Esophagus squamous epithelium (tissue), 5 donors: ENCODE results near the gene S100A14. TPM values are rescaled to one million over a fixed set of nuclear protein-coding genes. Genes with fewer than 3 reads are reported as not detected.

ENCODE experiments used
- DNase-seq: peaks from one replicate; lab custom pipeline; 2025; lab: John Stamatoyannopoulos, UW
- H3K27ac ChIP-seq, 4 donors: fragments of 200-600 bp; sonication (generic); one replicate each; pipeline ENCODE4 v1.5.1; 2016 to 2019; ENCODE audit warnings: mild to moderate bottlenecking in 1 of 4
- H3K27me3 ChIP-seq, 4 donors: fragments of 200-600 bp; sonication (generic); 1 replicate in 3 of 4; 2 replicates in 1 of 4; pipeline versions ENCODE4 v1.5.1 to v1.6.0; 2017 to 2021; ENCODE audit warnings: antibody characterized with exemption in 1 of 4
- H3K36me3 ChIP-seq, 3 donors: fragments of 200-600 bp; sonication (generic); one replicate each; pipeline ENCODE4 v1.5.1; 2016 to 2019
- H3K4me1 ChIP-seq, 3 donors: fragments of 200-600 bp; sonication (generic); one replicate each; pipeline ENCODE4 v1.5.1; 2017 to 2019
- H3K4me3 ChIP-seq, 4 donors: fragments of 200-600 bp; sonication (generic); 1 replicate in 3 of 4; 2 replicates in 1 of 4; pipeline ENCODE4 v1.5.1; 2016 to 2019; ENCODE audit warnings: mild to moderate bottlenecking in 2 of 4, moderate library complexity in 1 of 4
- H3K9me3 ChIP-seq, 3 donors: fragments of 200-600 bp; sonication (generic); one replicate each; pipeline ENCODE4 v1.5.1; 2016 to 2019
- CTCF ChIP-seq, 6 experiments: fragments of 450-650 bp in 4 of 6; fragments of 200-600 bp in 2 of 6; sonication (generic) in 2 of 6; IDR thresholded peaks; one replicate each; pipeline ENCODE4 v1.5.1; 2016 to 2019; ENCODE audit warnings: antibody characterized with exemption in 6 of 6, mild to moderate bottlenecking in 4 of 6, moderate library complexity in 4 of 6
- POLR2A ChIP-seq, 4 donors: fragments of 450-650 bp; IDR thresholded peaks; one replicate each; pipeline ENCODE4 v1.6.1; 2017; ENCODE audit warnings: antibody characterized with exemption in 4 of 4, mild to moderate bottlenecking in 4 of 4, moderate library complexity in 3 of 4
- WGBS, 2 donors: methylation state at CpG; one replicate each; pipeline ENCODE4 v1.1.5; 2018; 5-methylcytosine and 5-hydroxymethylcytosine counted together
- intact Hi-C: fragments of 100-400 bp; cut with DNase I; formaldehyde crosslinking; loops from one replicate; pipeline ENCODE4 v1.15.0; 2022
- total RNA-seq, 4 donors: library from RNA; depleted of rRNA; stranded (reverse); fragments of >200 nt; gene quantifications; one replicate each; pipeline ENCODE4 v1.1.0, GENCODE V29; 2016
- donor health status: DM: yes; HTN: yes; CAD: no.

The S100A14 gene
- 1,000 to 10,000 TPM; 1,580 to 2,481 (median 2,030) TPM for total RNA-seq

- Histone ChIP-seq H3K9me3 (no peaks in the 10 kb centered on the region), H3K4me3 (peak within 1 kb of the TSS; percentile 54 to 76 (median 66)), H3K36me3 (peaks cover 0 to 22% (median 4%) of the 10 kb centered on the region in 3 donors), H3K4me1 (peaks cover 4 to 69% (median 28%) of the 10 kb centered on the region in 3 donors), H3K27me3 (no peaks in the 10 kb centered on the region), H3K27ac (peak within 1 kb of the TSS; percentile 92 to 96 (median 94))
- 32 to 38% methylated on average over 4 to 7 of the region's 10 CpGs for WGBS, 2 donors
- no peak for TF ChIP-seq CTCF (IDR thresholded peaks at IDR 0.05)
- peak in 3 of 4 donors; percentile 11 to 62 (median 40) for TF ChIP-seq POLR2A (IDR thresholded peaks at IDR 0.05)
- intact Hi-C loops: no loop called here
- DNase-seq: no peak
These were observed at the start of gene S100A14 for GRCh38 chr1:153616144-153616916. S100A14 (minus strand) TSS chr1:153616325; CDS start chr1:153615858, 467 bp downstream.

DNA sequence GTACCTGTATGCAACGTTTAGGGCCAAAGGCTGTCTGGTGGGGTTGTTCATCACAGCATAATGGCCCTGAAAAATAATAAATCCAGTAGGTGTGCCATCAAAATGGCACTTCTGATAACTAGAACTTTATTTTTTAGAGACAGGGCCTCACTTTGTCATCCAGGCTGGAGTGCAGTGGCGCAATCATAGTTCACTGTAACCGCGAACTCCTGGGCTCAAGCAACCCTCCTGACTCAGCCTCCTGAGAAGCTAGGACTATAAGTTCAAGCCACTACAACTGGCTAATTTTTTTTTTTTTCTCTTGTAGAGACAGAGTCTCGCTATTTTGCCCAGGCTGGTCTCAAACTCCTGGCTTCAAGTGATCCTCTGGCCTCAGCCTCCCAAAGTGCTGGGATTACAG is 47.1 kb upstream of the S100A14 start:
- DNase-seq: no peak
- Histone ChIP-seq H3K4me1 (peaks cover 11 to 21% (median 11%) of the 10 kb centered on the region in 3 donors), H3K27me3 (no peaks in the 10 kb centered on the region), H3K9me3 (no peaks in the 10 kb centered on the region), H3K4me3 (no peak overlapping the region), H3K36me3 (peaks cover 43 to 84% (median 75%) of the 10 kb centered on the region in 3 donors), H3K27ac (no peak overlapping the region)
- 75 to 82% methylated on average over 5 of the region's 5 CpGs for WGBS, 2 donors
- intact Hi-C loops: no loop called here
- no peak for TF ChIP-seq CTCF (IDR thresholded peaks at IDR 0.05)
- no peak for TF ChIP-seq POLR2A (IDR thresholded peaks at IDR 0.05)

GRCh38 chr1:153662269-153662668 is 46.1 kb upstream of the S100A14 start:
- peaks cover 34 to 75% (median 65%) of the 10 kb centered on the region in 3 donors for H3K36me3 ChIP-seq
- 39 to 56% methylated on average over 2 of the region's 2 CpGs for WGBS, 2 donors
- no peak for DNase-seq
- H3K27me3 ChIP-seq: no peaks in the 10 kb centered on the region
- no peak overlapping the region for H3K4me3 ChIP-seq
- intact Hi-C loops: no loop called here
- H3K4me1 ChIP-seq: peaks cover 11 to 22% (median 11%) of the 10 kb centered on the region in 3 donors
- no peak overlapping the region for H3K27ac ChIP-seq
- TF ChIP-seq CTCF (IDR thresholded peaks at IDR 0.05) (no peak), POLR2A (IDR thresholded peaks at IDR 0.05) (no peak)
- no peaks in the 10 kb centered on the region for H3K9me3 ChIP-seq

DNA sequence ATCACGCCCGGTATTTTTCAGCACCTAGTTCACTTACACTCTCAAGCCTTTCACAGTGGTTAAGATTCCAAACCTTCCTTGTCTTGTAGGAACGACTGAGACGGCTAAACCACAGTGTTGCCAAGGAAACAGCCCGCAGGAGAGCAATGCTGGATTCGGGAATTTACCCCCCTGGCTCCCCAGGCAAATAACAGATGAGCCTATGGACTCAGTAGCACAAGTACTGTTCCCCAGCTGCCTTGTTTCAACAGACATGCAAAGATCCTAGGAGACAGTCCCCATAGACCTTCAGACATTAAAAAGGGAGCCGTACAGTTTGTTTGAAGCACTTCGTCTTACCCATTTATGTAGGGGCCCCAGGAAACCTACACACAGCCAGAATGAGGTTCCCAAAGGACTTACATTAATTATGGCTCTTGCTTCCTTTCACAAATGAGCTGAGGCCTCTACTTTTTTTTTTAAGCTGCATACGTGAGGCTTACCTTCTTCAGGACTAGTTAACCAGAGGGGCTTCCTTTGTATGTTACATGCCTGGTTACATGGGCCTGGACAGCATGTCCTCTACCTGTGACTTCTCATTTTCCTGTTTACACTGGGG is 45.1 kb upstream of the S100A14 start:
- Histone ChIP-seq H3K27me3 (no peaks in the 10 kb centered on the region), H3K9me3 (no peaks in the 10 kb centered on the region), H3K4me3 (no peak overlapping the region), H3K27ac (no peak overlapping the region), H3K36me3 (peaks cover 25 to 64% (median 55%) of the 10 kb centered on the region in 3 donors), H3K4me1 (peaks cover 11 to 22% (median 11%) of the 10 kb centered on the region in 3 donors)
- intact Hi-C loops: no loop called here
- TF ChIP-seq POLR2A (IDR thresholded peaks at IDR 0.05) (no peak), CTCF (IDR thresholded peaks at IDR 0.05) (no peak)
- DNase-seq: no peak
- WGBS, 2 donors: 67 to 73% methylated on average over 8 to 9 of the region's 9 CpGs

DNA sequence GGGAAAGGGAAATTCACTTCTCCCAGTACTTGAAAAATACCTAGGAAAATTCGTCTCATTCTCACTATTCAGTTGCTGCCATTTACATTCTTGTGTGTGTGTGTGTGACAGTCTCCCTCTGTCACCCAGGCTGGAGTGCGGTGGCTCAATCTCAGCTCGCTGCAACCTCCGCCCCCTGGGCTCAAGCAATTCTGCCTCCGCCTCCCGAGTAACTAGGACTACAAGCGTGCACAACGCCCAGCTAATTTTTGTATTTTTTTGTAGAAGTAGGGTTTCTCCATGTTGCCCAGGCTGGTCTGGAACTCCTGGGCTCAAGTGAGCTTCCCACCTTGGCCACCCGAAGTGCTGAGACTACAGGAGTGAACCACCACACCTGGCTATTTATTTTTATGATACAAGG is 43.5 kb upstream of the S100A14 start:
- intact Hi-C loops: no loop called here
- Histone ChIP-seq H3K27me3 (no peaks in the 10 kb centered on the region), H3K9me3 (no peaks in the 10 kb centered on the region), H3K36me3 (peaks cover 16 to 49% (median 39%) of the 10 kb centered on the region in 3 donors), H3K4me1 (peaks cover 11 to 22% (median 11%) of the 10 kb centered on the region in 3 donors), H3K4me3 (peak overlapping the region; percentile 61 to 88 (median 80)), H3K27ac (peak overlapping the region in 3 of 4 donors; percentile 91 to 99 (median 99))
- TF ChIP-seq CTCF (IDR thresholded peaks at IDR 0.05): no peak
- TF ChIP-seq POLR2A (IDR thresholded peaks at IDR 0.05): no peak
- 76 to 77% methylated on average over 7 to 9 of the region's 9 CpGs for WGBS, 2 donors
- no peak for DNase-seq
